Measurements from ENCODE around the gene NTNG2. TPM values are rescaled to one million over a fixed set of nuclear protein-coding genes. Genes with fewer than 3 reads are reported as not detected.

NTNG2 gene
- total RNA-seq, 1 donor from 2014 or later = 6.2 TPM

GRCh38 chr9:132169672-132170392, 8.0 kb downstream of the NTNG2 start:
- Mint-ChIP-seq H3K27me3 (ENCODE audit: unreplicated experiment) (peaks cover 45% of the 10 kb centered on the region), H3K36me3 (ENCODE audit: unreplicated experiment) (peaks cover 4% of the 10 kb centered on the region), H3K27ac (ENCODE audit: unreplicated experiment) (no peak overlapping the region)

GRCh38 chr9:132171702-132172101, 9.8 kb downstream of the NTNG2 start:
- H3K27me3 Mint-ChIP-seq (ENCODE audit: unreplicated experiment) = peaks cover 28% of the 10 kb centered on the region
- H3K36me3 Mint-ChIP-seq (ENCODE audit: unreplicated experiment) = peaks cover 1% of the 10 kb centered on the region
- no peak overlapping the region for H3K27ac Mint-ChIP-seq (ENCODE audit: unreplicated experiment)
- no peak for DNase-seq (ENCODE audit: extremely low spot score, unreplicated experiment)
- no peak for TF ChIP-seq CTCF (IDR thresholded peaks at IDR 0.05)
- H3K4me1 Mint-ChIP-seq (ENCODE audit: unreplicated experiment) = no peaks in the 10 kb centered on the region
- no peak overlapping the region for H3K4me3 Mint-ChIP-seq (ENCODE audit: unreplicated experiment)
- no peaks in the 10 kb centered on the region for H3K9me3 Mint-ChIP-seq (ENCODE audit: unreplicated experiment)

More at GRCh38 chr9:132169672-132170392, 8.0 kb downstream of the NTNG2 start:
- no peak for DNase-seq (ENCODE audit: extremely low spot score, unreplicated experiment)
- peak; percentile 83 for TF ChIP-seq CTCF (IDR thresholded peaks at IDR 0.05)
- Mint-ChIP-seq H3K4me1 (ENCODE audit: unreplicated experiment) (peaks cover under 1% of the 10 kb centered on the region), H3K9me3 (ENCODE audit: unreplicated experiment) (no peaks in the 10 kb centered on the region), H3K4me3 (ENCODE audit: unreplicated experiment) (no peak overlapping the region)

- no peak for DNase-seq (ENCODE audit: extremely low spot score, unreplicated experiment)
- Mint-ChIP-seq H3K4me1 (ENCODE audit: unreplicated experiment) (no peaks in the 10 kb centered on the region), H3K4me3 (ENCODE audit: unreplicated experiment) (no peak overlapping the region), H3K27me3 (ENCODE audit: unreplicated experiment) (peaks cover 25% of the 10 kb centered on the region), H3K9me3 (ENCODE audit: unreplicated experiment) (no peaks in the 10 kb centered on the region), H3K36me3 (ENCODE audit: unreplicated experiment) (peaks cover 1% of the 10 kb centered on the region), H3K27ac (ENCODE audit: unreplicated experiment) (no peak overlapping the region)
- no peak for TF ChIP-seq CTCF (IDR thresholded peaks at IDR 0.05)
These were observed 10.3 kb downstream of the NTNG2 start for GRCh38 chr9:132172185-132172584.

GRCh38 chr9:132175431-132175830, 13.6 kb downstream of the NTNG2 start:
- H3K27ac Mint-ChIP-seq (ENCODE audit: unreplicated experiment) = no peak overlapping the region
- H3K36me3 Mint-ChIP-seq (ENCODE audit: unreplicated experiment) = peaks cover 1% of the 10 kb centered on the region
- no peak for DNase-seq (ENCODE audit: extremely low spot score, unreplicated experiment)
- no peak overlapping the region for H3K4me3 Mint-ChIP-seq (ENCODE audit: unreplicated experiment)
- no peaks in the 10 kb centered on the region for H3K4me1 Mint-ChIP-seq (ENCODE audit: unreplicated experiment)
- peaks cover 20% of the 10 kb centered on the region for H3K27me3 Mint-ChIP-seq (ENCODE audit: unreplicated experiment)
- no peak for TF ChIP-seq CTCF (IDR thresholded peaks at IDR 0.05)
- H3K9me3 Mint-ChIP-seq (ENCODE audit: unreplicated experiment) = no peaks in the 10 kb centered on the region

- TF ChIP-seq CTCF (IDR thresholded peaks at IDR 0.05) = no peak
- H3K27ac Mint-ChIP-seq (ENCODE audit: unreplicated experiment) = no peak overlapping the region
- no peak for DNase-seq (ENCODE audit: extremely low spot score, unreplicated experiment)
- no peaks in the 10 kb centered on the region for H3K4me1 Mint-ChIP-seq (ENCODE audit: unreplicated experiment)
- H3K4me3 Mint-ChIP-seq (ENCODE audit: unreplicated experiment) = no peak overlapping the region
- no peaks in the 10 kb centered on the region for H3K9me3 Mint-ChIP-seq (ENCODE audit: unreplicated experiment)
- H3K36me3 Mint-ChIP-seq (ENCODE audit: unreplicated experiment) = peaks cover 1% of the 10 kb centered on the region
- H3K27me3 Mint-ChIP-seq (ENCODE audit: unreplicated experiment) = peaks cover 27% of the 10 kb centered on the region
These were observed 14.5 kb downstream of the NTNG2 start for GRCh38 chr9:132176338-132176737.

All from osteocyte (in vitro differentiated cells).